Gastroesophageal sphincter (tissue), 3 donors: ENCODE data around the gene ZNRF3.

Experiments used
- CTCF ChIP-seq, 4 experiments: fragments of 200-600 bp in 2 of 4; fragments of 450-650 bp in 2 of 4; sonication (generic) in 1 of 4; IDR thresholded peaks; one replicate each; pipeline ENCODE4 v1.5.1; 2017 to 2019; ENCODE audit warnings: antibody characterized with exemption in 4 of 4, mild to moderate bottlenecking in 2 of 4, moderate library complexity in 2 of 4
- EP300 ChIP-seq: sonication (generic); formaldehyde crosslinking; IDR thresholded peaks from one replicate; pipeline ENCODE4 v1.6.1; 2017; ENCODE audit warnings: antibody characterized with exemption, mild to moderate bottlenecking
- POLR2AphosphoS5 ChIP-seq: sonication (generic); formaldehyde crosslinking; IDR thresholded peaks from one replicate; pipeline ENCODE4 v1.6.1; 2017; ENCODE audit warnings: antibody characterized with exemption

DNA sequence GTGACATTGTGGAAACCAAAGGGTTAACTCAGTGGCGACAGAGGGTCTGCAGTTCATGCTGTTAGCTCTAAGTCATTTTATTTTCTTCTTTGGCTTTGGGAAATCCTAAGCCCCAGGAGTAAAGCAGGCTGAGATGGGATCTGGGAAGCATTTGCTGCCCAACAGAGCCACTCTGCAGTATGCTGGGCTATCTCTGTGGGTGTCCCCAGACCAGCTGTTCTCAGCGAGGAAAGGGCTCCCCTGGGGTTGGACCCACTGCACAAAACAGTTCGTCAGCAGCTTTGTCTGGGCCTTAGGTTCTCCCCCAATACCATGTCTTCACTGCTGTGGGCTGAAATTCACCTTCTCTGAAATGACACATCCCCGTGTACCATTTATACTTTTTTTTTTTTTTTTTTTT lies 223.5 kb downstream of the ZNRF3 start:
- TF ChIP-seq POLR2AphosphoS5 (no peak), CTCF (IDR thresholded peaks at IDR 0.05) (no peak), EP300 (no peak)
